SK-N-SH (cell line): ENCODE measurements around the gene IFITM5. TPM values are rescaled to one million over a fixed set of nuclear protein-coding genes. Genes with fewer than 3 reads are reported as not detected.

ENCODE experiments used
- CTCF ChIA-PET: fragments of 300-600, 350-600 bp; formaldehyde crosslinking; extraction: SDS; loops from one replicate; lab custom pipeline; 2021; lab: Yijun Ruan, JAX
- POLR2A ChIA-PET: fragments of 350-600 bp; sonication (Branson Sonifier 250); formaldehyde crosslinking; extraction: SDS; loops from one replicate; lab custom pipeline; 2020; ENCODE audit warnings: antibody characterized with exemption, inconsistent platforms; lab: Yijun Ruan, JAX
- DNase-seq: peaks from one replicate; pipeline ENCODE4 v3.0.0; 2012
- H2AFZ ChIP-seq: fragments of 200-600 bp; sonication (generic); 2 replicates; pipeline ENCODE4 v1.8.1; 2016; ENCODE audit warnings: antibody characterized with exemption, mild to moderate bottlenecking, low read depth
- H3F3A ChIP-seq: fragments of 200-600 bp; sonication (generic); replicated peaks from 2 replicates; pipeline ENCODE3; 2016; ENCODE audit warnings: antibody characterized with exemption, mild to moderate bottlenecking; ENCODE audit not compliant: insufficient read depth
- H3K27ac ChIP-seq, 2 experiments: fragments of 200-500 bp in 1 of 2; fragments of 200-600 bp in 1 of 2; sonication (Bioruptor generic) in 1 of 2; sonication (generic), shearing (Covaris generic) in 1 of 2; 2 replicates each; pipeline versions ENCODE4 v1.5.1 to v1.6.1; 2014 to 2016; ENCODE audit warnings: low read depth in 2 of 2, inconsistent platforms in 1 of 2, low read length in 1 of 2, mild to moderate bottlenecking in 1 of 2, mixed read lengths in 1 of 2
- H3K27me3 ChIP-seq: fragments of 200-600 bp; sonication (generic), shearing (Covaris generic); 2 replicates; pipeline ENCODE4 v1.6.1; 2016; ENCODE audit warnings: mixed run types; ENCODE audit not compliant: insufficient read depth
- H3K36me3 ChIP-seq, 2 experiments: fragments of 200-500 bp in 1 of 2; fragments of 200-600 bp in 1 of 2; sonication (Bioruptor generic) in 1 of 2; sonication (generic) in 1 of 2; replicated peaks in 1 of 2; 2 replicates each; pipeline versions ENCODE3 to v1.5.1; 2014 to 2016; ENCODE audit warnings: low read length in 1 of 2, mild to moderate bottlenecking in 1 of 2; ENCODE audit not compliant: insufficient read depth in 2 of 2, control insufficient read depth in 1 of 2
- H3K4me1 ChIP-seq, 2 experiments: fragments of 200-500 bp in 1 of 2; fragments of 200-600 bp in 1 of 2; sonication (Bioruptor generic) in 1 of 2; sonication (generic), shearing (Covaris generic) in 1 of 2; 2 replicates each; pipeline versions ENCODE4 v1.5.1 to v1.6.1; 2014 to 2016; ENCODE audit warnings: low read depth in 1 of 2, low read length in 1 of 2, mixed run types in 1 of 2; ENCODE audit not compliant: insufficient read depth in 2 of 2, control insufficient read depth in 1 of 2
- H3K4me2 ChIP-seq: fragments of 200-600 bp; sonication (generic), shearing (Covaris generic); 2 replicates; pipeline ENCODE4 v1.6.1; 2017; ENCODE audit warnings: mixed run types
- H3K4me3 ChIP-seq, 2 experiments: fragments of 200-500 bp in 1 of 2; fragments of 200-600 bp in 1 of 2; sonication (Bioruptor generic) in 1 of 2; sonication (generic), shearing (Covaris generic) in 1 of 2; 2 replicates each; pipeline versions ENCODE4 v1.5.1 to v1.8.1; 2014 to 2016; ENCODE audit warnings: low read depth in 2 of 2, inconsistent platforms in 1 of 2, low read length in 1 of 2, mild to moderate bottlenecking in 1 of 2, mixed read lengths in 1 of 2, moderate library complexity in 1 of 2
- H3K79me2 ChIP-seq: fragments of 200-600 bp; sonication (generic); 2 replicates; pipeline ENCODE4 v1.8.1; 2017; ENCODE audit warnings: mild to moderate bottlenecking; ENCODE audit not compliant: insufficient read depth
- H3K9ac ChIP-seq: fragments of 200-600 bp; sonication (generic); 2 replicates; pipeline ENCODE4 v1.6.1; 2017; ENCODE audit warnings: mixed run types
- H3K9me2 ChIP-seq: fragments of 200-600 bp; sonication (generic); 2 replicates; pipeline ENCODE4 v1.6.1; 2017; ENCODE audit warnings: mixed run types
- H3K9me3 ChIP-seq: fragments of 200-600 bp; sonication (generic); 2 replicates; pipeline ENCODE4 v1.6.1; 2017; ENCODE audit warnings: mixed run types, mild to moderate bottlenecking, moderate library complexity
- H4K20me1 ChIP-seq: fragments of 200-600 bp; sonication (generic); 2 replicates; pipeline ENCODE4 v1.6.1; 2017; ENCODE audit warnings: mild to moderate bottlenecking, mixed run types; ENCODE audit not compliant: insufficient read depth
- CHD2 ChIP-seq: fragments of 150-350 bp; IDR thresholded peaks from 2 replicates; pipeline ENCODE4 v1.6.1; 2018; ENCODE audit warnings: low read length; ENCODE audit not compliant: partially characterized antibody
- ELF1 ChIP-seq: IDR thresholded peaks from 2 replicates; pipeline ENCODE4 v1.4.0; 2012
- EZH2phosphoT487 ChIP-seq: fragments of 200-600 bp; sonication (generic); IDR thresholded peaks from 2 replicates; pipeline ENCODE4 v1.6.1; 2017; ENCODE audit warnings: low read depth, mixed run types, mild to moderate bottlenecking, antibody characterized with exemption, moderate library complexity, borderline replicate concordance
- FOSL2 ChIP-seq: IDR thresholded peaks from 2 replicates; pipeline ENCODE4 v1.4.0; 2012; ENCODE audit warnings: low read depth, mild to moderate bottlenecking, moderate library complexity, borderline replicate concordance
- FOXM1 ChIP-seq: IDR thresholded peaks from 2 replicates; pipeline ENCODE4 v1.4.0; 2012; ENCODE audit warnings: low read depth, mild to moderate bottlenecking
- GABPA ChIP-seq: IDR thresholded peaks from 2 replicates; pipeline ENCODE4 v1.4.0; 2012; ENCODE audit warnings: low read depth, mild to moderate bottlenecking
- JUND ChIP-seq: IDR thresholded peaks from 2 replicates; pipeline ENCODE4 v1.4.0; 2012
- MXI1 ChIP-seq: IDR thresholded peaks from 2 replicates; pipeline ENCODE4 v1.6.1; 2012; ENCODE audit warnings: mild to moderate bottlenecking, low read depth, low read length, improper control_type of control experiment
- NRF1 ChIP-seq: IDR thresholded peaks from 2 replicates; pipeline ENCODE4 v1.6.1; 2012; ENCODE audit warnings: low read depth, mild to moderate bottlenecking, low read length
- RCOR1 ChIP-seq: fragments of 150-350 bp; IDR thresholded peaks from 2 replicates; pipeline ENCODE4 v1.6.1; 2017; ENCODE audit warnings: antibody characterized with exemption, low read length
- RFX5 ChIP-seq: IDR thresholded peaks from 2 replicates; pipeline ENCODE4 v1.6.1; 2012; ENCODE audit warnings: mild to moderate bottlenecking, improper control_type of control experiment, low read length
- RXRA ChIP-seq: IDR thresholded peaks from 2 replicates; pipeline ENCODE4 v1.4.0; 2012; ENCODE audit warnings: low read depth, mild to moderate bottlenecking, borderline replicate concordance
- SMC3 ChIP-seq: IDR thresholded peaks from 2 replicates; pipeline ENCODE4 v1.6.1; 2012; ENCODE audit warnings: low read depth, low read length, improper control_type of control experiment
- TEAD4 ChIP-seq: IDR thresholded peaks from 2 replicates; pipeline ENCODE4 v1.4.0; 2012; ENCODE audit warnings: mild to moderate bottlenecking, borderline replicate concordance; ENCODE audit not compliant: insufficient read depth
- YY1 ChIP-seq: IDR thresholded peaks from 2 replicates; pipeline ENCODE4 v1.4.0; 2012; ENCODE audit warnings: low read depth, mild to moderate bottlenecking
- WGBS: methylation state at CpG from one replicate; pipeline ENCODE4 v1.1.6; 2017; ENCODE audit warnings: low lambda C conversion rate; 5-methylcytosine and 5-hydroxymethylcytosine counted together
- polyA plus RNA-seq, 3 experiments: library from polyadenylated mRNA; depleted of rRNA; stranded (reverse); fragments of >200 nt; gene quantifications; 2 replicates each; pipeline ENCODE4 v1.2.3, GENCODE V29; 2012
- TF ChIP-seq, protein P1 (sequence below): IDR thresholded peaks from 2 replicates; pipeline ENCODE4 v1.4.0; 2012; ENCODE audit warnings: low read depth, borderline replicate concordance
- TF ChIP-seq, protein P2 (sequence below): fragments of 150-350 bp; IDR thresholded peaks from 2 replicates; pipeline ENCODE4 v1.6.1; 2017; ENCODE audit warnings: antibody characterized with exemption, low read length, low read depth, borderline replicate concordance
- TF ChIP-seq, protein P3 (sequence below): IDR thresholded peaks from 2 replicates; pipeline ENCODE4 v1.4.0; 2012; ENCODE audit warnings: low read depth, borderline replicate concordance
- TF ChIP-seq, protein P4 (sequence below): fragments of 150-350 bp; IDR thresholded peaks from 2 replicates; pipeline ENCODE4 v1.6.1; 2016; ENCODE audit warnings: mild to moderate bottlenecking, low read depth, low read length

IFITM5 gene
- polyA plus RNA-seq, 1 of the 3 experiments (the other 2 are of a cell fraction), result not detected

DNA sequence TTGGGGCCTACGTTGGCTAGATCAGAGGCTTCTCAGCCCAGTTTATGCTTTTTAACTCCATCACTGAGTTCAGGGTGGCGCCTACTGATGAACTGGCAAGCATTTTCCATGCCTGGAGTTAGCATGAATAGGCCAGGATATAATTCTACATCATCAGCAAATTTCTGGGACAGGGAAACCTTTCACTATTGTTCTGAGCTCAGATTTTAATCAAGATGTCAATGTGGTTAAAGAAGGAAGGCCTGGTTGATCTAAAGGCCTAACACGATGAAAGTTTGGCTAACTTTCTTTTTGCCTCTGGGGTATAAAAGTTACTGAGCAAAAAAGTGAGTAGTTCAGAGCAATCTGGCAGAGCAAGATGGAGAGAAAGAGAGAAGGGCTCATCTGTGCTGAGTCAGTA, 43.0 kb upstream of the IFITM5 start:
- Histone ChIP-seq H4K20me1 (no peaks in the 10 kb centered on the region), H3K4me1 (no peaks in the 10 kb centered on the region), H3K36me3 (no peaks in the 10 kb centered on the region), H3F3A (no peaks in the 10 kb centered on the region), H3K27me3 (no peaks in the 10 kb centered on the region; the same call in 1 of the 2 replicates), H3K4me2 (no peak overlapping the region), H3K9me3 (no peaks in the 10 kb centered on the region), H3K9ac (no peak overlapping the region), H3K79me2 (no peaks in the 10 kb centered on the region), H3K27ac (no peak overlapping the region), H3K4me3 (no peak overlapping the region), H2AFZ (no peak overlapping the region), H3K9me2 (no peaks in the 10 kb centered on the region; the same call in 1 of the 2 replicates)
- DNase-seq, result no peak
- POLR2A ChIA-PET, result no interaction called here
- TF ChIP-seq, protein P1, sequence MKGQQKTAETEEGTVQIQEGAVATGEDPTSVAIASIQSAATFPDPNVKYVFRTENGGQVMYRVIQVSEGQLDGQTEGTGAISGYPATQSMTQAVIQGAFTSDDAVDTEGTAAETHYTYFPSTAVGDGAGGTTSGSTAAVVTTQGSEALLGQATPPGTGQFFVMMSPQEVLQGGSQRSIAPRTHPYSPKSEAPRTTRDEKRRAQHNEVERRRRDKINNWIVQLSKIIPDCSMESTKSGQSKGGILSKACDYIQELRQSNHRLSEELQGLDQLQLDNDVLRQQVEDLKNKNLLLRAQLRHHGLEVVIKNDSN, result no peak
- TF ChIP-seq, protein P2, sequence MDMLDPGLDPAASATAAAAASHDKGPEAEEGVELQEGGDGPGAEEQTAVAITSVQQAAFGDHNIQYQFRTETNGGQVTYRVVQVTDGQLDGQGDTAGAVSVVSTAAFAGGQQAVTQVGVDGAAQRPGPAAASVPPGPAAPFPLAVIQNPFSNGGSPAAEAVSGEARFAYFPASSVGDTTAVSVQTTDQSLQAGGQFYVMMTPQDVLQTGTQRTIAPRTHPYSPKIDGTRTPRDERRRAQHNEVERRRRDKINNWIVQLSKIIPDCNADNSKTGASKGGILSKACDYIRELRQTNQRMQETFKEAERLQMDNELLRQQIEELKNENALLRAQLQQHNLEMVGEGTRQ, result no peak
- TF ChIP-seq FOSL2 (no peak), EZH2phosphoT487 (no peak), ELF1 (no peak), NRF1 (no peak), SMC3 (no peak), JUND (no peak), RCOR1 (no peak), MXI1 (no peak), TEAD4 (no peak), RFX5 (no peak), GABPA (no peak), FOXM1 (no peak), CHD2 (no peak), YY1 (no peak), RXRA (no peak)
- TF ChIP-seq, protein P3, sequence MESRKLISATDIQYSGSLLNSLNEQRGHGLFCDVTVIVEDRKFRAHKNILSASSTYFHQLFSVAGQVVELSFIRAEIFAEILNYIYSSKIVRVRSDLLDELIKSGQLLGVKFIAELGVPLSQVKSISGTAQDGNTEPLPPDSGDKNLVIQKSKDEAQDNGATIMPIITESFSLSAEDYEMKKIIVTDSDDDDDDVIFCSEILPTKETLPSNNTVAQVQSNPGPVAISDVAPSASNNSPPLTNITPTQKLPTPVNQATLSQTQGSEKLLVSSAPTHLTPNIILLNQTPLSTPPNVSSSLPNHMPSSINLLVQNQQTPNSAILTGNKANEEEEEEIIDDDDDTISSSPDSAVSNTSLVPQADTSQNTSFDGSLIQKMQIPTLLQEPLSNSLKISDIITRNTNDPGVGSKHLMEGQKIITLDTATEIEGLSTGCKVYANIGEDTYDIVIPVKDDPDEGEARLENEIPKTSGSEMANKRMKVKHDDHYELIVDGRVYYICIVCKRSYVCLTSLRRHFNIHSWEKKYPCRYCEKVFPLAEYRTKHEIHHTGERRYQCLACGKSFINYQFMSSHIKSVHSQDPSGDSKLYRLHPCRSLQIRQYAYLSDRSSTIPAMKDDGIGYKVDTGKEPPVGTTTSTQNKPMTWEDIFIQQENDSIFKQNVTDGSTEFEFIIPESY, result no peak
- TF ChIP-seq, protein P4, sequence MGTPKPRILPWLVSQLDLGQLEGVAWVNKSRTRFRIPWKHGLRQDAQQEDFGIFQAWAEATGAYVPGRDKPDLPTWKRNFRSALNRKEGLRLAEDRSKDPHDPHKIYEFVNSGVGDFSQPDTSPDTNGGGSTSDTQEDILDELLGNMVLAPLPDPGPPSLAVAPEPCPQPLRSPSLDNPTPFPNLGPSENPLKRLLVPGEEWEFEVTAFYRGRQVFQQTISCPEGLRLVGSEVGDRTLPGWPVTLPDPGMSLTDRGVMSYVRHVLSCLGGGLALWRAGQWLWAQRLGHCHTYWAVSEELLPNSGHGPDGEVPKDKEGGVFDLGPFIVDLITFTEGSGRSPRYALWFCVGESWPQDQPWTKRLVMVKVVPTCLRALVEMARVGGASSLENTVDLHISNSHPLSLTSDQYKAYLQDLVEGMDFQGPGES, result no peak
- CTCF ChIA-PET, result no interaction called here
- WGBS, result 78% methylated on average over 3 of the region's 3 CpGs
